ENCODE measurements around the gene MAFG.
A peak's percentile ranks its signal among the peaks of the same experiment; 100 is the strongest.

The MAFG gene
- 45.5 to 107 (median 64.1) reads per million in 4 experiments for total RNA-seq

- peak; percentile 85 for DNase-seq
Measured at GRCh38 chr17:81927653-81928543, at the start of gene MAFG. TSS of gene MAFG (minus strand) at chr17:81927735. CDS start at chr17:81923185, 4,550 bp downstream.

- peak; percentile 23 for DNase-seq
Measured at GRCh38 chr17:81976332-81977210, 49.0 kb upstream of the MAFG start.

- no peak for DNase-seq
Measured at GRCh38 chr17:81973432-81973831, 45.9 kb upstream of the MAFG start.

- DNase-seq, result no peak
Measured at GRCh38 chr17:81968850-81969812, 41.6 kb upstream of the MAFG start.

- no peak for DNase-seq
Measured at GRCh38 chr17:81968396-81968745, 40.8 kb upstream of the MAFG start.

GRCh38 chr17:81967533-81968395 is 40.2 kb upstream of the MAFG start:
- DNase-seq, result peak; percentile 85

GRCh38 chr17:81967244-81967532 is 39.7 kb upstream of the MAFG start:
- no peak for DNase-seq

GRCh38 chr17:81966343-81967243 is 39.1 kb upstream of the MAFG start:
- no peak for DNase-seq

- no peak for DNase-seq
Measured at GRCh38 chr17:81964081-81964849, 36.7 kb upstream of the MAFG start.

GRCh38 chr17:81962499-81963441 is 35.2 kb upstream of the MAFG start:
- no peak for DNase-seq

GRCh38 chr17:81961521-81962498 is 34.3 kb upstream of the MAFG start:
- no peak for DNase-seq

- DNase-seq, result no peak
Measured at GRCh38 chr17:81961087-81961511, 33.6 kb upstream of the MAFG start, which contains the start of gene NOTUM. TSS of gene NOTUM (minus strand) at chr17:81961187. CDS start at chr17:81960909, 278 bp downstream.

GRCh38 chr17:81960130-81960958 is 32.8 kb upstream of the MAFG start:
- DNase-seq, result no peak

GRCh38 chr17:81959362-81960129 is 32.0 kb upstream of the MAFG start:
- DNase-seq, result peak; percentile 76

GRCh38 chr17:81958633-81959342 is 31.3 kb upstream of the MAFG start:
- DNase-seq, result no peak

All from effector CD8-positive, alpha-beta T cell (primary cell).